ENCODE data around the gene PRTG.

Gene PRTG

DNA sequence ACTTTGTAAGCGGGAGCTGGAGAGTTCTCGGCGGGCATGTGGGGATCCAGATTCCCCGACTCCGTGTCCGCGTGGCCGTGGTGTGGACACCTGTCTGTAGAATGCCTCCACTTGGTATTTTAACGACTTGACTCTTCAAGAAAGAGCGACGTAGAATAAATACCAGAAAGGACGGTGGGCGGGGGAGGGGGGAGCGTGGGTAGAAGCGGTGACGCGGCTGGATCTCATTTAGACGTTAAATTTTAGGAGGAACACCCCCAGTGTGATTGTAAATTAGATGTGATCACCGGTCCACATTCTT is 154.2 kb downstream of the PRTG start:
- Histone ChIP-seq H3K4me2 (ENCODE audit: low read length) (no peak overlapping the region), H3K79me2 (ENCODE audit: control insufficient read depth, low read length) (no peaks in the 10 kb centered on the region), H3K4me1 (ENCODE audit: control insufficient read depth, low read length) (no peaks in the 10 kb centered on the region), H3K27ac (ENCODE audit: low read depth, low read length) (no peak overlapping the region), H3K27me3 (ENCODE audit: control insufficient read depth, low read length) (no peaks in the 10 kb centered on the region), H3F3A (ENCODE audit: control insufficient read depth, insufficient read depth) (no peaks in the 10 kb centered on the region), H3K36me3 (ENCODE audit: control insufficient read depth, low read length) (no peaks in the 10 kb centered on the region), H3K9me2 (replicated peaks; ENCODE audit: control insufficient read depth, low read length) (no peaks in the 10 kb centered on the region), H3K9me3 (ENCODE audit: control insufficient read depth, insufficient read depth, low read length) (no peaks in the 10 kb centered on the region; the same call in 1 of the 2 replicates), H4K20me1 (ENCODE audit: control insufficient read depth, insufficient read depth, low read depth, low read length) (no peaks in the 10 kb centered on the region), H3K4me3 (ENCODE audit: low read length) (no peak overlapping the region)
- no peak for TF ChIP-seq EZH2phosphoT487 (IDR thresholded peaks at IDR 0.05; ENCODE audit: borderline replicate concordance, low read length)
- TF ChIP-seq, protein P1, sequence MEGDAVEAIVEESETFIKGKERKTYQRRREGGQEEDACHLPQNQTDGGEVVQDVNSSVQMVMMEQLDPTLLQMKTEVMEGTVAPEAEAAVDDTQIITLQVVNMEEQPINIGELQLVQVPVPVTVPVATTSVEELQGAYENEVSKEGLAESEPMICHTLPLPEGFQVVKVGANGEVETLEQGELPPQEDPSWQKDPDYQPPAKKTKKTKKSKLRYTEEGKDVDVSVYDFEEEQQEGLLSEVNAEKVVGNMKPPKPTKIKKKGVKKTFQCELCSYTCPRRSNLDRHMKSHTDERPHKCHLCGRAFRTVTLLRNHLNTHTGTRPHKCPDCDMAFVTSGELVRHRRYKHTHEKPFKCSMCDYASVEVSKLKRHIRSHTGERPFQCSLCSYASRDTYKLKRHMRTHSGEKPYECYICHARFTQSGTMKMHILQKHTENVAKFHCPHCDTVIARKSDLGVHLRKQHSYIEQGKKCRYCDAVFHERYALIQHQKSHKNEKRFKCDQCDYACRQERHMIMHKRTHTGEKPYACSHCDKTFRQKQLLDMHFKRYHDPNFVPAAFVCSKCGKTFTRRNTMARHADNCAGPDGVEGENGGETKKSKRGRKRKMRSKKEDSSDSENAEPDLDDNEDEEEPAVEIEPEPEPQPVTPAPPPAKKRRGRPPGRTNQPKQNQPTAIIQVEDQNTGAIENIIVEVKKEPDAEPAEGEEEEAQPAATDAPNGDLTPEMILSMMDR (IDR thresholded peaks at IDR 0.05; ENCODE audit: low read depth, low read length, poor library complexity, severe bottlenecking), result no peak

DNA sequence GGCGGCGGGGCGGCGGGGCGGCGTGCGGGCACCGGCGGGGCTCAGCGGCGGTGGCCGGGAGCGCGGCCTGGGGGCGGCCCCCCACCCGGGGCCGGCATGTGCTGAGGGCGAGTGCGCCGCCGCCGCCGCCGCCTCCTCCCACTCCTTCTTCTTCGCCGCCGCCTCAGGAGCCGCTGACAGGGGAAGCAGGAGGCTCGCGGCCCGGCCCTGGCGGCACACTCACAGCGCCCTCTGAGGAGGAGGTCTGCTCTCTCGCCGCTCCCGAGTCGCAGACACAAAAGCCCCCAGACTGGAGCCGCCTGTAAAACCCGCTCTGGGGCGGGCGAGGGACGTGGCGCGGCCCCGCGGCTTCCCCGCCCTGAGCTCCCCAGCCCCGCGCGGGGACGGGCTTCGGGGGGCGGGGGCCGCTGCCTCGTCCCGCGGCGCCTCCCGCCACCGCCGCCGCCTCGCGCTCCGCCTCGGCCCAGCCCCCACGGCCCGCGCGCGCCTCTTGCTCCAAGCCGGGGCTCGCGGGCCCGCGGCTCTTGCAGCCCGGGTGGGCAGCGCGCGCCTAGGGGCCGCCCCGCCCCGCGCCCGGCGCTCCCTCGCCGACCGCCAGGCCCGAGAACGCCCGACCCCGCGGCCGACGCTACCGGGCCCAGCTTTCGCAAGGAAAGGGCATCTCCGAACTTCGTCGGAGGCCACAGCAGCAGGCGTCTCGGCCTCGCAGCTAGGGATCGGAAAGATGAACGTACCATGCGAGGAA is 154.7 kb downstream of the PRTG start, which contains the start of gene PYGO1:
Gene PYGO1, minus strand, starts transcription at position 276 of the 745 bp plus-strand sequence. CDS start 462 bp downstream, outside the sequence.
- Histone ChIP-seq H3K36me3 (ENCODE audit: control insufficient read depth, low read length) (no peaks in the 10 kb centered on the region), H3K27ac (ENCODE audit: low read depth, low read length) (no peak within 1 kb of the TSS), H4K20me1 (ENCODE audit: control insufficient read depth, insufficient read depth, low read depth, low read length) (no peaks in the 10 kb centered on the region), H3F3A (ENCODE audit: control insufficient read depth, insufficient read depth) (no peaks in the 10 kb centered on the region), H3K4me3 (ENCODE audit: low read length) (no peak within 1 kb of the TSS), H3K9me3 (ENCODE audit: control insufficient read depth, insufficient read depth, low read length) (no peaks in the 10 kb centered on the region; the same call in 1 of the 2 replicates), H3K27me3 (ENCODE audit: control insufficient read depth, low read length) (no peaks in the 10 kb centered on the region), H3K4me1 (ENCODE audit: control insufficient read depth, low read length) (no peaks in the 10 kb centered on the region), H3K79me2 (ENCODE audit: control insufficient read depth, low read length) (no peaks in the 10 kb centered on the region), H3K4me2 (ENCODE audit: low read length) (no peak within 1 kb of the TSS), H3K9me2 (replicated peaks; ENCODE audit: control insufficient read depth, low read length) (no peaks in the 10 kb centered on the region)
- TF ChIP-seq, protein P1 (IDR thresholded peaks at IDR 0.05; ENCODE audit: low read depth, low read length, poor library complexity, severe bottlenecking), result no peak
- no peak for TF ChIP-seq EZH2phosphoT487 (IDR thresholded peaks at IDR 0.05; ENCODE audit: borderline replicate concordance, low read length)

DNA sequence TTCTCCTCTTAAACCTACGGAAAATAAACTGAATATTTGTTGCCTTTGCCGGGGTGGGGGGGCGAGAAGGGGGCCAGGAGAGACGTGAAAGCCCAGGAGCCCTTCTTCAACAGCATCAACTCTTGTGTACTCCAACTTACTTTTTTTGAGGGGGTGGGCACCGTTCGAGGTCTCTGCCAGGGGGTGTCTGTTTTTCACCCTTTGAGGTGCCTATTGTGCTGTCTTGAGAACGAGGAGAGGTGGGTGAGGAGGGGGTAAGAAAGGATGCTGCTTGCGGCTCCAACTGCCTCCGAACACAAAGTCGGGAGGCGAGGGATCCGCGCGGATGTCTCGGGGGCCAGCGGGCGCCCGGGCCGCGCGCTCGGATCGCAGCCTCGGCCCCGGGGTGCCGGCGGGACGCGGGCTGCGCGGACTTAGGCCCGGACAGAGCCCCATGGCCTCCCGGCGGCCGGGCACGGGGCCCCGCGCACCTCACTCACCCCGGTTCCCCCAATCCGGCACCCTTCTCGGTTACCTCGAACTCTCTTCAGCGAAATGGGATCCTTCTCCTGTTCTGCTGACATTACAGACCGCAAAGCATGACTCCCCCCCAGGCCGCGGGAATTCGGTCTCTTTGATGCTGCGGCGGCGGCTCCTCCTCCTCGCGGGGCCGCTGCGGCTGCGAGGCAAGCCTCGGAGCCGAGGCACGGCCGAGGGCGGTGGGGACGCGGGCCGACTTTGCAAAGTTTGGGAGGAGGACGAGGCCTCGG is 155.5 kb downstream of the PRTG start:
- no peaks in the 10 kb centered on the region for H3K27me3 ChIP-seq (ENCODE audit: control insufficient read depth, low read length)
- no peaks in the 10 kb centered on the region for H3K9me2 ChIP-seq (replicated peaks; ENCODE audit: control insufficient read depth, low read length)
- H3K4me3 ChIP-seq (ENCODE audit: low read length), result no peak overlapping the region
- no peak for TF ChIP-seq EZH2phosphoT487 (IDR thresholded peaks at IDR 0.05; ENCODE audit: borderline replicate concordance, low read length)
- TF ChIP-seq, protein P1 (IDR thresholded peaks at IDR 0.05; ENCODE audit: low read depth, low read length, poor library complexity, severe bottlenecking), result no peak
- no peaks in the 10 kb centered on the region for H3K4me1 ChIP-seq (ENCODE audit: control insufficient read depth, low read length)
- no peaks in the 10 kb centered on the region; the same call in 1 of the 2 replicates for H3K9me3 ChIP-seq (ENCODE audit: control insufficient read depth, insufficient read depth, low read length)
- no peaks in the 10 kb centered on the region for H3F3A ChIP-seq (ENCODE audit: control insufficient read depth, insufficient read depth)
- no peaks in the 10 kb centered on the region for H3K79me2 ChIP-seq (ENCODE audit: control insufficient read depth, low read length)
- no peak overlapping the region for H3K27ac ChIP-seq (ENCODE audit: low read depth, low read length)
- no peak overlapping the region for H3K4me2 ChIP-seq (ENCODE audit: low read length)
- no peaks in the 10 kb centered on the region for H3K36me3 ChIP-seq (ENCODE audit: control insufficient read depth, low read length)
- H4K20me1 ChIP-seq (ENCODE audit: control insufficient read depth, insufficient read depth, low read depth, low read length), result no peaks in the 10 kb centered on the region

All from DOHH2 (cell line).